SK-N-SH treated with all-trans-retinoic acid at 6 μM for 48 hours (cell line): ENCODE data around the gene RAB7B.

Experiments
- ATAC-seq: fragments of 200-7000 bp; cut with Tn5 transposase; 3 replicates; pipeline ENCODE4 v1.9.1; 2020; ENCODE audit warnings: mild to moderate bottlenecking, moderate library complexity
- ARNTL ChIP-seq: fragments of 450-650 bp; formaldehyde crosslinking; IDR thresholded peaks from 2 replicates; pipeline ENCODE4 v1.5.0; 2020; ENCODE audit warnings: low read depth, mild to moderate bottlenecking, moderate library complexity, borderline replicate concordance
- BACH2 ChIP-seq: fragments of 250-450 bp; sonication (Bioruptor Pico); IDR thresholded peaks from 2 replicates; pipeline ENCODE4 v1.9.0; 2021; ENCODE audit warnings: mild to moderate bottlenecking, borderline replicate concordance
- CREB5 ChIP-seq: fragments of 250-450 bp; sonication (Bioruptor Pico); IDR thresholded peaks from 2 replicates; pipeline ENCODE4 v1.5.1; 2020; ENCODE audit warnings: low read depth, mild to moderate bottlenecking, moderate library complexity
- CSDC2 ChIP-seq: fragments of 250-450 bp; sonication (Bioruptor Pico); IDR thresholded peaks from 2 replicates; pipeline ENCODE4 v1.5.0; 2020; ENCODE audit warnings: mild to moderate bottlenecking, moderate library complexity
- CSRNP3 ChIP-seq: fragments of 250-450 bp; sonication (Bioruptor Pico); IDR thresholded peaks from 2 replicates; pipeline ENCODE4 v1.5.1; 2021; ENCODE audit warnings: mild to moderate bottlenecking, moderate library complexity
- ESRRG ChIP-seq: fragments of 250-450 bp; sonication (Bioruptor Pico); IDR thresholded peaks from 2 replicates; pipeline ENCODE4 v1.6.1; 2021; ENCODE audit warnings: mild to moderate bottlenecking
- GLIS3 ChIP-seq: fragments of 250-450 bp; sonication (Bioruptor Pico); IDR thresholded peaks from 2 replicates; pipeline ENCODE4 v1.5.0; 2020; ENCODE audit warnings: mild to moderate bottlenecking, moderate library complexity
- ISL1 ChIP-seq: fragments of 250-450 bp; sonication (Bioruptor Pico); IDR thresholded peaks from 2 replicates; pipeline ENCODE4 v2.1.2; 2022; ENCODE audit warnings: mild to moderate bottlenecking, moderate library complexity
- OSR1 ChIP-seq: fragments of 250-450 bp; sonication (Bioruptor Pico); IDR thresholded peaks from 2 replicates; pipeline ENCODE4 v1.8.0; 2022; ENCODE audit warnings: moderate library complexity, mild to moderate bottlenecking, inconsistent platforms
- PATZ1 ChIP-seq: fragments of 250-450 bp; sonication (Bioruptor Pico); IDR thresholded peaks from 2 replicates; pipeline ENCODE4 v1.8.0; 2020; ENCODE audit warnings: mild to moderate bottlenecking, moderate library complexity, borderline replicate concordance
- POU6F1 ChIP-seq: fragments of 250-450 bp; sonication (Bioruptor Pico); IDR thresholded peaks from 2 replicates; pipeline ENCODE4 v1.8.0; 2021; ENCODE audit warnings: low read depth, mild to moderate bottlenecking, moderate library complexity, borderline replicate concordance
- RARB ChIP-seq: fragments of 250-450 bp; sonication (Bioruptor Pico); IDR thresholded peaks from 2 replicates; pipeline ENCODE4 v1.8.0; 2021; ENCODE audit warnings: mild to moderate bottlenecking, moderate library complexity
- SNAI2 ChIP-seq: fragments of 250-450 bp; sonication (Bioruptor Pico); IDR thresholded peaks from 2 replicates; pipeline ENCODE4 v1.5.0; 2020; ENCODE audit warnings: mild to moderate bottlenecking, moderate library complexity
- TCF4 ChIP-seq: fragments of 250-450 bp; sonication (Bioruptor Pico); IDR thresholded peaks from 2 replicates; pipeline ENCODE4 v1.8.0; 2021; ENCODE audit warnings: mild to moderate bottlenecking, moderate library complexity, borderline replicate concordance
- TOX ChIP-seq: fragments of 250-450 bp; sonication (Bioruptor Pico); IDR thresholded peaks from 2 replicates; pipeline ENCODE4 v1.8.0; 2021; ENCODE audit warnings: mild to moderate bottlenecking, moderate library complexity, borderline replicate concordance
- TSHZ2 ChIP-seq: fragments of 250-450 bp; sonication (Bioruptor Pico); IDR thresholded peaks from 2 replicates; pipeline ENCODE4 v1.5.0; 2020; ENCODE audit warnings: mild to moderate bottlenecking, moderate library complexity
- ZC3H10 ChIP-seq: fragments of 250-450 bp; sonication (Bioruptor Pico); IDR thresholded peaks from 2 replicates; pipeline ENCODE4 v1.5.1; 2021; ENCODE audit warnings: mild to moderate bottlenecking, moderate library complexity
- ZFP3 ChIP-seq: fragments of 250-450 bp; sonication (Bioruptor Pico); IDR thresholded peaks from 2 replicates; pipeline ENCODE4 v1.5.0; 2020; ENCODE audit warnings: mild to moderate bottlenecking, moderate library complexity
- ZFP30 ChIP-seq: fragments of 450-650 bp; formaldehyde crosslinking; IDR thresholded peaks from 2 replicates; pipeline ENCODE4 v1.5.0; 2022; ENCODE audit warnings: mild to moderate bottlenecking, moderate library complexity
- ZNF565 ChIP-seq: fragments of 450-650 bp; formaldehyde crosslinking; conservative IDR thresholded peaks from 2 replicates; pipeline ENCODE4 v1.5.0; 2020; ENCODE audit warnings: low read depth, mild to moderate bottlenecking, moderate library complexity
- ZNF70 ChIP-seq: fragments of 450-650 bp; formaldehyde crosslinking; IDR thresholded peaks from 2 replicates; pipeline ENCODE4 v1.5.0; 2020; ENCODE audit warnings: mild to moderate bottlenecking, moderate library complexity
- ZNF8 ChIP-seq: fragments of 450-650 bp; formaldehyde crosslinking; IDR thresholded peaks from 2 replicates; pipeline ENCODE4 v1.5.0; 2020; ENCODE audit warnings: mild to moderate bottlenecking, moderate library complexity

Gene RAB7B

GRCh38 chr1:205970486-205970885, 32.7 kb downstream of the RAB7B start:
- no peak for ATAC-seq
- TF ChIP-seq ZFP3 (no peak), RARB (CRISPR knock-in tag) (no peak), ZNF8 (CRISPR knock-in tag) (no peak), CREB5 (CRISPR knock-in tag) (no peak), ZNF565 (CRISPR knock-in tag) (no peak), BACH2 (no peak), ZC3H10 (CRISPR knock-in tag) (no peak), POU6F1 (no peak), ZNF70 (CRISPR knock-in tag) (no peak), ARNTL (CRISPR knock-in tag) (no peak), CSDC2 (CRISPR knock-in tag) (no peak), ESRRG (CRISPR knock-in tag) (no peak), SNAI2 (CRISPR knock-in tag) (no peak), OSR1 (no peak), ZFP30 (CRISPR knock-in tag) (no peak), TOX (CRISPR knock-in tag) (no peak)

GRCh38 chr1:205969229-205969628, 34.0 kb downstream of the RAB7B start:
- TF ChIP-seq POU6F1 (no peak), BACH2 (no peak), GLIS3 (no peak), SNAI2 (CRISPR knock-in tag) (no peak), PATZ1 (CRISPR knock-in tag) (no peak), TSHZ2 (CRISPR knock-in tag) (no peak), ZNF70 (CRISPR knock-in tag) (no peak), RARB (CRISPR knock-in tag) (no peak), ESRRG (CRISPR knock-in tag) (no peak), CSRNP3 (CRISPR knock-in tag) (no peak), ZFP3 (no peak), TCF4 (no peak), ZNF565 (CRISPR knock-in tag) (no peak), ZC3H10 (CRISPR knock-in tag) (no peak), OSR1 (no peak), TOX (CRISPR knock-in tag) (no peak), ISL1 (CRISPR knock-in tag) (no peak), ZNF8 (CRISPR knock-in tag) (no peak), CREB5 (CRISPR knock-in tag) (no peak), CSDC2 (CRISPR knock-in tag) (no peak)
- TF ChIP-seq, all 23 proteins: peak for 0

More at GRCh38 chr1:205969229-205969628, 34.0 kb downstream of the RAB7B start:
- no peak for ATAC-seq
